ENCODE data around the gene TGM3.

GRCh38 chr20:2333821-2334220 lies 38.0 kb downstream of the TGM3 start:
- no peak for TF ChIP-seq CTCF (IDR thresholded peaks at IDR 0.05)
- no peak for TF ChIP-seq POLR2A (IDR thresholded peaks at IDR 0.05)
